Parathyroid adenoma (tissue), 2 donors: ENCODE results near the gene FABP2.
"Not testable (repeated sequence)": the region's sequence is repeated elsewhere in the genome, so short reads cannot be mapped to it uniquely, and the experiment has no call there.

Source experiments
- H2AFZ ChIP-seq: fragments of 300-600 bp; sonication (generic); one replicate; pipeline ENCODE4 v1.7.0; 2017; ENCODE audit warnings: antibody characterized with exemption, mild to moderate bottlenecking
- H3K27ac ChIP-seq: fragments of 300-600 bp; sonication (generic); one replicate; pipeline ENCODE4 v1.7.0; 2017
- H3K27me3 ChIP-seq: fragments of 300-600 bp; sonication (generic); one replicate; pipeline ENCODE4 v1.7.0; 2017; ENCODE audit warnings: low read length; ENCODE audit not compliant: control insufficient read depth, insufficient read depth
- H3K36me3 ChIP-seq: fragments of 300-600 bp; sonication (generic); one replicate; pipeline ENCODE4 v1.7.0; 2017; ENCODE audit warnings: low read length; ENCODE audit not compliant: control insufficient read depth, insufficient read depth
- H3K4me1 ChIP-seq: fragments of 300-600 bp; sonication (generic); one replicate; pipeline ENCODE4 v1.7.0; 2017; ENCODE audit warnings: control low read depth
- H3K4me2 ChIP-seq: fragments of 300-600 bp; sonication (generic); one replicate; pipeline ENCODE4 v1.7.0; 2017; ENCODE audit warnings: low read length
- H3K4me3 ChIP-seq: fragments of 300-600 bp; sonication (generic); one replicate; pipeline ENCODE4 v1.7.0; 2017; ENCODE audit warnings: low read depth, low read length
- H3K79me2 ChIP-seq: fragments of 300-600 bp; sonication (generic); one replicate; pipeline ENCODE4 v1.7.0; 2017; ENCODE audit warnings: control low read depth
- H3K9ac ChIP-seq: fragments of 300-600 bp; sonication (generic); one replicate; pipeline ENCODE4 v1.7.0; 2017; ENCODE audit warnings: mild to moderate bottlenecking
- H3K9me3 ChIP-seq: fragments of 300-600 bp; sonication (generic); one replicate; pipeline ENCODE4 v1.7.0; 2017; ENCODE audit warnings: low read length; ENCODE audit not compliant: control insufficient read depth
- TF ChIP-seq, protein P1 (sequence below): fragments of 300-600 bp; sonication (generic); IDR thresholded peaks from one replicate; pipeline ENCODE4 v1.7.0; 2017; ENCODE audit warnings: antibody characterized with exemption, mild to moderate bottlenecking
- donor health status: primary hyperparathyroidism.

Gene FABP2

GRCh38 chr4:119286377-119287002, 35.4 kb downstream of the FABP2 start:
- H3K79me2 ChIP-seq = no peaks in the 10 kb centered on the region
- no peaks in the 10 kb centered on the region for H3K36me3 ChIP-seq
- no peak overlapping the region for H3K4me2 ChIP-seq
- no peaks in the 10 kb centered on the region for H3K27me3 ChIP-seq
- H3K9ac ChIP-seq = no peak overlapping the region
- no peaks in the 10 kb centered on the region for H3K9me3 ChIP-seq
- no peak overlapping the region for H2AFZ ChIP-seq
- H3K4me1 ChIP-seq = no peaks in the 10 kb centered on the region
- H3K4me3 ChIP-seq = no peak overlapping the region
- H3K27ac ChIP-seq = no peak overlapping the region
- TF ChIP-seq, protein P1, sequence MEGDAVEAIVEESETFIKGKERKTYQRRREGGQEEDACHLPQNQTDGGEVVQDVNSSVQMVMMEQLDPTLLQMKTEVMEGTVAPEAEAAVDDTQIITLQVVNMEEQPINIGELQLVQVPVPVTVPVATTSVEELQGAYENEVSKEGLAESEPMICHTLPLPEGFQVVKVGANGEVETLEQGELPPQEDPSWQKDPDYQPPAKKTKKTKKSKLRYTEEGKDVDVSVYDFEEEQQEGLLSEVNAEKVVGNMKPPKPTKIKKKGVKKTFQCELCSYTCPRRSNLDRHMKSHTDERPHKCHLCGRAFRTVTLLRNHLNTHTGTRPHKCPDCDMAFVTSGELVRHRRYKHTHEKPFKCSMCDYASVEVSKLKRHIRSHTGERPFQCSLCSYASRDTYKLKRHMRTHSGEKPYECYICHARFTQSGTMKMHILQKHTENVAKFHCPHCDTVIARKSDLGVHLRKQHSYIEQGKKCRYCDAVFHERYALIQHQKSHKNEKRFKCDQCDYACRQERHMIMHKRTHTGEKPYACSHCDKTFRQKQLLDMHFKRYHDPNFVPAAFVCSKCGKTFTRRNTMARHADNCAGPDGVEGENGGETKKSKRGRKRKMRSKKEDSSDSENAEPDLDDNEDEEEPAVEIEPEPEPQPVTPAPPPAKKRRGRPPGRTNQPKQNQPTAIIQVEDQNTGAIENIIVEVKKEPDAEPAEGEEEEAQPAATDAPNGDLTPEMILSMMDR = peak; percentile 44

GRCh38 chr4:119284876-119285780, 36.8 kb downstream of the FABP2 start:
- no peaks in the 10 kb centered on the region for H3K27me3 ChIP-seq
- H3K27ac ChIP-seq = no peak overlapping the region
- H3K9ac ChIP-seq = no peak overlapping the region
- H2AFZ ChIP-seq = no peak overlapping the region
- no peaks in the 10 kb centered on the region for H3K4me1 ChIP-seq
- TF ChIP-seq, protein P1 = no peak
- H3K79me2 ChIP-seq = no peaks in the 10 kb centered on the region
- peak overlapping the region; percentile 12 for H3K4me3 ChIP-seq
- H3K36me3 ChIP-seq = no peaks in the 10 kb centered on the region
- peak overlapping the region; percentile 27 for H3K4me2 ChIP-seq
- H3K9me3 ChIP-seq = no peaks in the 10 kb centered on the region

- Histone ChIP-seq H3K4me2 (no peak overlapping the region), H3K27me3 (no peaks in the 10 kb centered on the region), H3K79me2 (no peaks in the 10 kb centered on the region), H3K9ac (no peak overlapping the region), H3K27ac (no peak overlapping the region), H2AFZ (no peak overlapping the region), H3K4me1 (no peaks in the 10 kb centered on the region), H3K4me3 (no peak overlapping the region), H3K36me3 (no peaks in the 10 kb centered on the region), H3K9me3 (no peaks in the 10 kb centered on the region)
- TF ChIP-seq, protein P1 = no peak
These were observed 40.5 kb downstream of the FABP2 start for GRCh38 chr4:119281393-119281792.

GRCh38 chr4:119279945-119280344, 42.0 kb downstream of the FABP2 start:
- H3K9ac ChIP-seq, H3K36me3 ChIP-seq, H3K4me1 ChIP-seq, H3K9me3 ChIP-seq, H3K27ac ChIP-seq, H2AFZ ChIP-seq, H3K4me2 ChIP-seq, H3K4me3 ChIP-seq, H3K79me2 ChIP-seq, H3K27me3 ChIP-seq: not testable (repeated sequence)

DNA sequence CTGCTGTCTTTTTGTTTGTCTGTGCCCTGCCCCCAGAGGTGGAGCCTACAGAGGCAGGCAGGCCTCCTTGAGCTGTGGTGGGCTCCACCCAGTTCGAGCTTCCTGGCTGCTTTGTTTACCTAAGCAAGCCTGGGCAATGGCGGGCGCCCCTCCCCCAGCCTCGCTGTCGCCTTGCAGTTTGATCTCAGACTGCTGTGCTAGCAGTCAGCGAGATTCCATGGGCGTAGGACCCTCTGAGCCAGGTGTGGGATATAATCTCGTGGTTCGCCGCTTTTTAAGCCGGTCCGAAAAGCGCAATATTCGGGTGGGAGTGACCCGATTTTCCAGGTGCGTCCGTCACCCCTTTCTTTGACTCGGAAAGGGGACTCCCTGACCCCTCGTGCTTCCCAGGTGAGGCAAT, 42.4 kb downstream of the FABP2 start:
- H3K27ac ChIP-seq, H3K79me2 ChIP-seq, H3K4me2 ChIP-seq, H3K4me3 ChIP-seq, H2AFZ ChIP-seq, H3K9ac ChIP-seq, H3K4me1 ChIP-seq, H3K27me3 ChIP-seq, H3K36me3 ChIP-seq, H3K9me3 ChIP-seq: not testable (repeated sequence)
